ENCODE results near the gene PNPLA7.
"Not testable (repeated sequence)": the region's sequence is repeated elsewhere in the genome, so short reads cannot be mapped to it uniquely, and the experiment has no call there.

PNPLA7 gene

GRCh38 chr9:137417161-137418021 is 132.8 kb downstream of the PNPLA7 start:
- no peak for DNase-seq (ENCODE audit: low read depth)

DNA sequence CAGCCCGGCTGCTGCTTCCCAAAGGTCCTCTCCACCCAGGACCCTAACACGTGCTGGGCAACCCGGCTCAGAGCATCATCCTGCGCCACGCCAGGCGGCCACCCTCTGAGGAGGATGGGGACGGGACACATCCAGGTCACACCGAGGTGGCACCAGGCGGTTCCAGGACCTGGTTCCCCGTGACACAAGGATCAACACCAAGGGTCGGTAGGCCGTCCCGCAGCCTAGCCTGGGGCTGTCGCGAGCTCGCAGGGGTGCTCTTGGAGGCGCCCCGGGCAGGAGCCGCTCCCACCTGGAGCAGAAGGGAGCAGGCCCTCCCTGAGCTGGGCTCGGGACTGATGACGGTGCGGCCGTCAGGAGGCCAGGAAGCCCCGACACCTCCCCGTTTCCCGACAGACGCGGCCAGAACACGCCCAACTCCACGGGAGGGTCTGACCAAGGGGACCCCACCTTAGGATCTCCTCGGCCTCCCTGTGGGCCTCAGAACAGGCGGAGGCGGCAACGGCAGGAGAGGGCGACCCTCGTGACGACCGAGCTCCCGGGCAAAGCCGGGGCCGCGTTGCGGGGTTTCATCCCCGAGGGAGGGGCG is 133.5 kb downstream of the PNPLA7 start:
- no peak for DNase-seq (ENCODE audit: low read depth)

- no peak for DNase-seq (ENCODE audit: low read depth)
Observed at GRCh38 chr9:137416006-137416562, 134.1 kb downstream of the PNPLA7 start.

DNA sequence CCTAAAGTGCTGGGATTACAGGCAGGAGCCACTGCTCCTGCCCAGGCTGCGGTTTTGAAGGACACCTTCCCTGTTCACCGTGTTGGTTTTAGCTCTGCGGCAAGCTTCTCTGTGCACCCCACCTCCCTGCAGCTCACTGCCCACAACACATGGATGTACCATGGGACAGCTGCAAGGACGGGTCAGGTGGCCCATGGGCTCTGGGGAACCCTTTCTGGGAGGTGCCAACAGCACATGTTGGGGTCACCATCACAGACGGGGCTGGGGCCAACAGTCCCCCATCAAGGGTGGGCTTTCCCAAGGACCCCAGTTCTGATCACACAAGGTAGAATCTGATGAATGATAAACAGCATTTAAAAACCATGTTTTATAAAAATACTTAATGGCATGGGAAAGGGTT is 134.8 kb downstream of the PNPLA7 start:
- DNase-seq (ENCODE audit: low read depth) = no peak

DNA sequence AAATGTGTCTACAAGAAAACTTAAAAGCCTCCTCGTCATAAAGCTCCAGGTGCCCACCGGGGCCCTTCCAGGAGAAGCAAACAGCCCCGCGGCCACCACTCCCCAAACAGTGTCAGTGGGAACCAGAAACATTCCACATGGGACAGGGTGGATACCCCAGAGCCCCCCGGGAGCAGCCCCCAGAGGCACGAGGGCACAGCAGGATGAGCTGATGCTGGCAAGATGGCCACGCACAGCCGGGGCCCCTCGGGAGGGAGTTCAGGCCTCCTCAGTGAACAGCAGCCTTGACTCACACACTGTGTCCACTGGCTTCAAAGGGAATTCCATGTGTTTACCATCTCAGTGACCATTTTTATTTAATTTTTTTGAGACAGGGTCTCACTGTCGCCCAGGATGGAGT is 137.8 kb downstream of the PNPLA7 start:
- peak; percentile 13 for DNase-seq (ENCODE audit: low read depth)

DNA sequence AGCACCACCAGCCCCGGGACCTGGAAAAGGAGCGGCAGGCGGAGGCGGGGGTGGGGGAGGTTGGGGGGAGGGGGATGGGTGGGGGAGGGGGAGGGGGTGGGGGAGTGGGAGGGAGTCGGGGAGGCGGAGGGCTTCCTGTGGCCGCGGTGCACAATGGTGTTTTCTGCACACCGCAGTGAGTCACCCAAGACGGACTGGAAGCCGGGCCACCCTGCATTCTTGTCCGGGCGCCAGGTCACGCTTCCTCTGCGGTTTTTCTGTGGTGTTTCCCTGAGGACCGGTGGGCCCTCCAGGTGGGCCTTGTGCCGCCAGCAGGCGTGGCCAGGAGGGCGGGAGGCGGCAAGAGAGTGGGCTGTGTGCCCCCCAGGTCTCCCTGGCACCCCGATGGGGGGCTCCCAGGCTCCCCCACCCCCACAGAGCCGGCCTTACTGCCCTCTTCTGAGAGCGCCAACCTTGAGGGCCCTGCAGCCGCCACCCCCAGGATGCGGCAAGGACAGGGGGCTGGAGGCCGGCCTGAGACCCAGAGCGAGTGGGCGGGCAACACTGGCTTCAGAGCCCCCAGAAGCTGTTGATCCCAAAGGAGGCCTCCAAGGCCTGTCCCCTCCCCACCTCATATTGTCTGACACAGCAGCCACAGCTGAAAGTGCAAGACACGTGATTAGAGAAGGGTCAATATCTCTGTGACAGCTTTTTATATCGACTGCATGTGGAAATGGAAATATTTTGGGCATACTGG is 138.4 kb downstream of the PNPLA7 start:
- peak; percentile 91 for DNase-seq (ENCODE audit: low read depth)

- no peak for DNase-seq (ENCODE audit: low read depth)
Observed at GRCh38 chr9:137411260-137411644, 138.9 kb downstream of the PNPLA7 start.

DNA sequence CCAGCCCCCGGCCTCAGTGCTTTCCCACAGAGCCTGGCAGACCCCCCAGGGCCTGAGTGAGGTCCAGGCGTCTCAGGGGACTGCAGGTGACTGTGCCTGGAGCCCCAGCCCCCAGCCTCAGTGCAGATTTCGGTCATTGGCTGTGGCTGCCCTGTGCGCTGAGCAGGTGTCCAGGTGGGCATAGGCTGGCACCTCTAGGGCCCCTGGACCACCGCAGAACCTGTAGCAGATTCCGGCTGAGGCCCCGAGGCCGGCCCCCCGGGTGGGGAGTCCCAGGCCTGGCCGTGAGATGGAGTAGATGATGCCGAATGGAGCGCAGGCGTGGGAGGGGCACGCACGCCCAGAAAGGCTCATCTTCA is 139.3 kb downstream of the PNPLA7 start:
- DNase-seq (ENCODE audit: low read depth) = no peak

- DNase-seq (ENCODE audit: low read depth) = not testable (repeated sequence)
Observed at GRCh38 chr9:137410236-137410890, 139.8 kb downstream of the PNPLA7 start.
